ENCODE data around the gene MBNL3.
"Not testable (repeated sequence)": the region's sequence is repeated elsewhere in the genome, so short reads cannot be mapped to it uniquely, and the experiment has no call there.

The MBNL3 gene

DNA sequence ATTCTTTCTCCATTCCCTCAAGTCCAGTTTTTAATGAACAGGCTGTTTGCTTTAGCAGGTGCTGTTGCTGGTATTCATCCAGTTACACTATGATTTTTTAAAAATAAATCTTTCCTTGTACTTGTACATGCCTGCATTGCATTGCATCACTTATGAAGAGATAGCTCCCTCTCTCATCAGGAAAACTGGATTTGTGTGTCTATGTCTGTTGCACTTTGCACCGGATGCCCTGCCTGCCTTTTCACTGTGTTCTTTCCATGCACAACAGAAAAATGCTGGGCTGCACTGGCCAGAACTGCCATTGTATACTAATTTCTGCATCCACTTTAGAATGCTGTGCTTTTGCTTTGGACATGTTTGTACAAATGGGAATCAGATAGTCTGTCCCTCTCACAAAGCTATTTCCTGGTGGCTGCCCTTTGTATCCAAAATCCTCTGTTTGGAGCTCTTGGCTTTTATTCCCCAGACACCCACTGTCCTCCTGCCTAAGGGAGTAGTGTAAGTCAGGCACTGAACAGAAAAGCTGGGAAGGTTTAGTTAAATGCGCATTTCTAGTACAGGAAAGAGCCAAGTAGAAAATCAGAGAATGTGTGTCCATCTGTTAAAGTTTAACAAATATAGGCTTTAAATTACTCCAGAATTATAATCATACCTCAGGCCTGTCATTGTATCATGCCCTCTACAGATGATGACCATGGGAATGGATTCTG is 119.1 kb downstream of the MBNL3 start:
- DNase-seq (ENCODE audit: low spot score) = no peak

DNA sequence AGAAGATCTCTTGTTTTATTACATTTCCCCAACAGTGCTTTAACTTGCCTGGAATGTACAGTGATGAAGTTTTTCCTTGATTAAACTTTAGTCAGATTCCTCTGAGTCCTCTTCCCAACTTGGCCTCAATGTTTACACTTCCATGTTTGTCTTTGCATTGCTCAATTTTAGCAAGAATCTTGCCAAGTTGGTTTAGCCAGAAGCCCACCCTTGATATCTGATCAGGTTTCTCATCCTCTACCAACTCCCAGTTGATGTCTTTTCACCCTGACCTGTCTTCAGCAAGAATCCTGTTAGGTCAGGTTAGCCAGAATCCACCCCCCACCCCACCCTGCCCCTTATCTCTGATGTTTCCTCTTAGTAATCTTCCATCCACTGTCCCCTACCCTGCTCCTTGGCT is 120.9 kb downstream of the MBNL3 start:
- DNase-seq (ENCODE audit: low spot score) = no peak

DNA sequence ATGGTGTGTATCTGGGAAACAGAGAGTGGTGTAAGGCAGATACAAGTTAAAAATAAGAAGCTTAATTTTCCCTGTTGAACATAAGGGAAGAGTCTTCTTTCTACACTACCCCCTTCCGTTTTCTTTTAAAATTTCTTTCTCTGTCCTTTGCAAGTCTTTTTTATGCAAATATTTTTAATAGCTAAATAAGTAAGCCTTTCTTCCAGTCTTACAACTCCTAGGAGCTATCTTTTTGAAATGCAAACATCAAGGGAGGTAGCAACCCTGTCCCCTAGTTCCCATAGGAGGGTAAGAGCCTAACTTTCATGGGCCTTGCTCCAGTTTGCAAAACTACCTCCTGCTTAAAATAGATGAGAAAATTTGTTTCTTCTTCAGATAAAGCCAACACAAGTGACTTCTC is 121.5 kb downstream of the MBNL3 start:
- DNase-seq (ENCODE audit: low spot score) = no peak

DNA sequence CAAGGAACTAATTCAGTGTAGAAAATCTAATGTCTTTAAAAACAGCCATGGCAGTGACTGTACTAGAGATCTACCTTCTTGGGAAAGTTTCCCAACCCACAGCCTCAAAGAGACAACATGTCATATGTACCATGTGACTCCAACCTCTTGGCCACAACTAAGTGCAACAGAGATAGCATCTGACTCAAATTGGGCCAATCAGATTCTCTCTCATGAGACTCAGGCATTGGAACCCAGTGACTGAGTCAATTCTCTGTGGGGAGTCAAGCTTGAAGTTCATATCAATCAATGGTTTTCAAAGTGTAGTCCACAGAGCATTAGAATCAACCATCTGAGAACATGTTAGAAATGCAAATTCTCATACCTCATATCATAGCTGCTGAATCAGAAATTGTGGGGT is 123.3 kb downstream of the MBNL3 start:
- DNase-seq (ENCODE audit: low spot score) = peak; percentile 41

DNA sequence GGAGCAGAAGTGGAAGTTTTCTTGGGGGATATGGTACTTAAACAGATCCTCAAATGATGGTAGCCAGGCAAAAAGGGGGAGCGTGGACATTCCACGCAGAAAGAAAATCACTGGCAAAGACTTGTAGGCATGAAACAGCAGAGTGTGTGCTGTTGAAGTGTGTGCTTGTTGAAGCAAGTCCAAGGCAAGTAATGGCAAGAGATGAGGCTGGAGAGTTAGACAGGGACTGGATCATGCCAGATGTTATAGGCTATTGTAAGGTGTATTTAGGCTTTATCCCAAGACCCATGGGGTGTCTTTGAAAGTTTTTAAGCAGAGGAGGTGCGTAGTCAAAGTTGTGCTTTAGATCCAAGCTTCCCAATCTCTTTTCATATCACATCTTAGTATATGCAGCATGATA is 124.5 kb downstream of the MBNL3 start:
- DNase-seq (ENCODE audit: low spot score) = no peak

DNA sequence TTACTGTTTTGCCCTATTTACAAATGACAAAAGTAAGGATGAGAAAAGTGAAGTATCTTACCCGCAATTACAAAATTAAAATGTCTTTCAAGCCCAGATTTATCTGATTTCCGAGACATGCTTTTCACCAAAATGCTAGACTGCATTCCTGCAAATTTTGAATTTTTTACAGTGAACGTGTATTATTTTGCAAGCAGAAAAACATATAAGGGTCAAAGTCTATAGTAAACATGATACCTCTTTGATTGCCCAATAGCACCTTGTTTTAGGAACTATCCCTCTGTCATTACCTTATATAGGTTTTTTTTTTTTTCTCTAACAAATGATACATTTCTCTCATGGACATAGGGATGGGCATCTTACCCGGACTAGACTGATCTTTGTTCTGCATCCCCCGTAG is 135.4 kb downstream of the MBNL3 start:
- DNase-seq (ENCODE audit: low spot score) = no peak

DNA sequence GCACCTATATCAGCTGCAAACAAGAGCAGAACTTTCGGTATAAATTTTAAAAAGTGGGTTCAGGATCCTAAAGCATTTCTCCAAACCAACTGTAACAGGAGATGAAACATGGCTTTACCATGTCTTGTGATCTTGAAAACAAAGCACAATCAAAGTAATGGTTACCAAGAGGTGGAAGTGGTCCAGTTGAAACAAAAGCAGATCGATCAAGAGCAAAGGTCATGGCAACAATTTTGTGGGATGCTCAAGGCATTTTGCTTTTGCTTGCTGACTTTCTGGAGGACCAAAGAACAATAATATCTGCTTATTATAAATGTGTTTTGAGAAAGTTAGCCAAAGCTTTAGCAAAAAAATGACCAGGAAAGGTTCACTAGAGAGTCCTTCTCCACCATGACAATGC is 152.7 kb downstream of the MBNL3 start:
- DNase-seq (ENCODE audit: low spot score) = no peak

DNA sequence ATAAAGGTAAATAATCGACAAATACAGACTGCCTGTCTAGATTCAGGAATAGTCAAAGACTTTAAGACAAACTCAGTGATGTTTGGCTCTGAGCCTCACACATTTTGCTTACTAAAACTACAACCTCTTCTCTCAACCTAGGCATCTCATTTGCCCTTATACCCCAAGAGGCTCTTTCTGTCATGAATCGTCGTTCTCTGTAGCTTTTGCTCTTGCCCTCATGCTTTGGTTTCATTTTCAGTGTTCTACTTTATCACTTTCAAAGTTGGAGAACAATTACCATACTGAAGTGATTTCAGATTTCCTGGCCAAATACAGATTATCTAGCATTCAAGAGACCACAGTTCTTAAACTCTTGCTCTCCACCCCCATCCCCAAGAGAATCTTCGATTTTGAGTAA is 155.5 kb downstream of the MBNL3 start:
- DNase-seq (ENCODE audit: low spot score) = no peak

DNA sequence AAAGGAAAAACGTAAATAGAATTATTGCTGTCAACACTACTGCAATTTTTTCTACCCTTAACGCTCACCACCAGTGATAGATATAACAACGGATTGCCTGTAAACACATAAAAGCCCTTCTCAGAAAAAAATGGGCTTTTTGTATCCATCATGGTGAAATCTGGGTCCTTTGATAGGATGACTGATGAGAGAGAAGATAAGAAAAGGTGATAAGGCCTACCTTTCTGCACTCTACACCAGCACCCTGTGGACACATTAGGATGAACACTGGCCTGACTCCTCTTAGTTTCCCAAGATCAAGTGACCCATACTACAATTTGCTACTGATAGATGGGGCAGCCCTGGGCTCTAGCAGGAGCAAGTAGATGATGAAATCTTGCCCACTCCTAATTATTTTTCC is 157.3 kb downstream of the MBNL3 start:
- no peak for DNase-seq (ENCODE audit: low spot score)

DNA sequence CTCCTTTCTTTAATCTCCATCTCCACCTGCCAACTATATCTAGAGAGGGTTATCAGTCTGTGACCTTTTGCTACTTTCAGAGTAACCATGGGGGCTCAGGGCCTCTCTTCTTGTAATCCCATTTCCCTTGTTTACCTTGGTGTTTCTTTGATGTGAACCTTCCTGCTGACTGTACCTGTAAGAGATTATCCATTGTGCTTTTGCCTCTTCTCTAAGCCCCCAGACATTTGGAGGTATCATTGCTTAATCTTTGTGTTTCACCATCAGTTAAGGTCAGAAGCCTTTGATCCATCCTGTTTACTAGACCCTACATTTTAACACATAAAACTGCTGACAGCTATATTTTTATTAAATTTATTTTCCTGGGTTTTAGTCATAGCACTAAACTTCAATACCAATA is 157.8 kb downstream of the MBNL3 start:
- no peak for DNase-seq (ENCODE audit: low spot score)

DNA sequence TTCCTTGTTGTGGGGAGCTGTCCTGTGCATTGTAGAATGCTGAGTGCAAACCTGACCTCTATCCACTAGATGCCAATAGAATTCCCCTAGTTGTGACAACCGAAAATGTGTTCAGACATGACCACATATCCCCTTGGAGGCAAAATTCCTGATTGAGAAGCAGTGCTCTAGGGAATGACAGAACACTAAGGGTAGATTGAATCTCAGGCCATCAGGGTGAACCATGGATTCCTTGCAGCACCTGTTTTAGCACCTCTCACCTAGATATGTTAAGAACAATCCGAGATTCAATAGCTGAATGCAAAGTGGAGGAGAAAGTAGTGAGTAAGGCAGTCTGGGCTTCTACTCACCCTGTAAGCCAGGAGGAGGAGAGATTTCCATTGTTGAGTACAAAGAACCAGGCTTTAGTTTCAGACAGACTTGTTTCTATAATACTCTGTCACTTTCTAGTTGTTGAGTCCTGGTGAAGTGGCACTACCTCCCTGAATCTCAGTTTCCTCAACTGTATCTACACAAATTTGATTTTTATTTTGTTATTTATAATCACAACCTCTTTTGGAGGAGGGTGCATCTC is 158.6 kb downstream of the MBNL3 start:
- no peak for DNase-seq (ENCODE audit: low spot score)

DNA sequence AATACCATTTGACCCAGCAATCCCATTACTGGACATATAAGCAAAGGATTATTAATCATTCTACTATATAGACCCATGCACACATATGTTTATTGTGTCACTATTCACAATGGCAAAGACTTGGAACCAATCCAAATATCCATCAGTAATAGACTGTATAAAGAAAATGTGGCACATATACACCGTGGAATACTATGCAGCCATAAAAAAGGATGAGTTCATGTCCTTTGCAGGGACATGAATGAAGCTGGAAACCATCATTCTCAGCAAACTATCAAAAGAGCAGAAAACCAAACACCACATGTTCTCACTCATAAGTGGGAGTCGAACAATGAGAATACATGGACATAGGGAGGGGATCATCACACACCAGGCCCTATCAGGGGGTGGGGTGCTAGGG is 161.9 kb downstream of the MBNL3 start:
- DNase-seq (ENCODE audit: low spot score) = not testable (repeated sequence)
